Measurements from ENCODE around the gene CHCHD3.
"Not testable (repeated sequence)": the region's sequence is repeated elsewhere in the genome, so short reads cannot be mapped to it uniquely, and the experiment has no call there.

CHCHD3 gene

DNA sequence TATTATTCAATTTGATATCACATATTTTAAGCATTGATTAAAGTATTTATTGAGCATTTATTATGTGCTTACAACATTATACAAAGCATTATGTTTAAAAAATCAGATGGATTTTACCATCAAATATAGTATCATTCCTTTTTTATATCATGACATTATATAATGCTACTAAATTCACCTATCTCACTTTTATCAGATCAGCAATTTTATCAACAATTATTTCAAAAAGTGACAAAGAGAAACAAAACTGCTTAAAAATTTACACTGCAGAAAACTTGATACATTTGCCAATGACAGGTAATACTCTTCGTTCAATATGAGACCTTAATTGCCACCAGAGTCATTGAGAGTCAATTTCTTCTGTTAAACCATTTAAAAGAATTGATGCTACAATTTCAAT lies 82.0 kb downstream of the CHCHD3 start:
- no peak for FAIRE-seq

DNA sequence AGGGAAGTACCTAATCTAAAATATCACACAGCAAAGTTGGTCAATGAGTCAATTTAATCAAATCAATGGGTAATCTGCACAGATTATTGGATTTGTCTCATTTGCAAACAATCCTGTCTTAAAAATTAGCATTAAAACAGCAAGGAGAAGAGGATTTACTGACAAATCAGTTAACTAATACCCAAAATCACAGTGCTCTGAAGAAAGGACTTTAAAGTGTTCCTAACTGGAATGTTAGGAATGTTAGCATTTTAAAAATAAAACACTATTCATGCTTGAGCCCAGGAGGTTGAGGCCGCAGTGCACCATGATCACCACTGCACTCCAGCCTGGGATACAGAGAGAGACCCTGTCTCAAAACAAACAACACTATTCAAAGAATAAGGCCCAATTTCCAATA lies 83.1 kb downstream of the CHCHD3 start:
- FAIRE-seq, result no peak

DNA sequence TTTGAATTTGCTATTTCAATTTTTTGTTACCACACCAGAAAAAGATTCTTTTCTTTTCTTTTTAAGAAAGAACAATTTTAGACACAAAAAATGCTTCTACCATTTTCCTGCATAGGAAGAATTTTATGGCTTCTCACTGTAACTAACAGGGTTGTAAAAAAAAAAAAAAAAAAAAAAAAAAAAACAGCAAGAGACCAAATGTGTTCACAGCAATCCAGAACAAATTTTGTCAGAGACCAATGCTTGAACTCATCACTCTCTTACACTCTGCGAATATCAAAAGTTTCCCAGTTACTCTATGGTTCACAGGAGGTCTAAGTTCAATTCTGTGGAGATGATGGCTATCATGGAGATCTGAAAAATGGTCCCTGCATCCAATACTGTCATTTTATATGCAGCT lies 84.4 kb downstream of the CHCHD3 start:
- FAIRE-seq, result no peak

DNA sequence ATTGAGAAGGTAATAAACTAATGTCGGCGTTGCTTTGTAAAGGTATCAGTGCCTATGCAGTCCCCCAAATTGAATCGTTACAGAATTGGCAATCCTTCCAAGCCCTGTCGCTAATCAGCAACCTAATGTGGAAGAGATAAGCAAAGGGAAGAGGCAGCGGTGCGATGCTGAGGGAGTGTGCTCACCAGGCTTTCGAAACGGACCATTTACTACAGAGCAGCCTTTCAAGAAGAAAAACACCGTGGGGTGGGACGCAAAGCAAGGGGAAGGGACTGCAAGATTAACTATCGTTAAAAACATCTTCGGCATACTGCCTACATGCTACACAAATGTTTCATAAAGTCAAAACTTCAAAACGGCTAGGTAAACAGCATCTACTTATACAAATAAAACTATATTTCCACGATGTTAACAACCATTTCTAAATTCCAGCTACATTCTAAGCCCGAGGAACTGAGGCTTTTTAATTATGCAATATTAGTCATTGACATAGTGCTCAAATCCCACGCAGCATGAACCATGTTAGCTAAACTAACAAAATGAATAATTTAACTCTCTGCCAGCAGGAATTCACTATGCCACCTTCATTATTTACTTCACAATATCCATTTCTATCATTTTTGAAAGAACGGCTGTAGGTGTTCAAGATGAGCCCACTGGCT lies 85.2 kb downstream of the CHCHD3 start:
- FAIRE-seq, result no peak

DNA sequence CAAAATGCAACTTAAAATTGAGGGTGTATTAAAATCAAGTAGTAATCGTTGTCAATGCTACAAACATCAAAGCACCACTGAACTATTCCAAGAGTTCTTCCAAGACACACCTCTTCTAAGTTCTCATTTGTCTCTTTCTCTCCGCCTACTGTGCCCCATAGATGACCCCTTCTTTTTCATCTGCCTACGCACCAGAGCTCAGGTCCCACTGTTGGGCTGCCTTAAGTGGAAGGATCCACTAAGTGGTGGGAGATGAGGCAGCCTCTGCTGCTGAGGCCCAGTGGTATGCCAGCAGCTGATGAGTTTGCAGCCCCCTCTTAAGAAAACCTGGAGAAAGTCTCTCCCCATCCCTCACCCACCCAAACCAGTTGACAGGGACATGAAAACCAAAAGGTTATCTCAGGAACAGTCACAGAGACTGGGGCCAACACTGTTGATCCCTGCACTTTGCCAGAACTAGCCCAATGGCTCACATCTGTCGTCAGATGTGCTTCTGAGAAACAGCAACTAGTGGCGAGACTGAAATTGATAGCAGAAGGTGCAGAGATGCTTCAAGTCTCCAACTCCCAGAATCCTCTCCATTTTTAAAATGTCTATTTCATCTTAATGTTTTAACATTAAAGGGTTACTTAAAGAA lies 88.4 kb downstream of the CHCHD3 start:
- FAIRE-seq, result no peak

DNA sequence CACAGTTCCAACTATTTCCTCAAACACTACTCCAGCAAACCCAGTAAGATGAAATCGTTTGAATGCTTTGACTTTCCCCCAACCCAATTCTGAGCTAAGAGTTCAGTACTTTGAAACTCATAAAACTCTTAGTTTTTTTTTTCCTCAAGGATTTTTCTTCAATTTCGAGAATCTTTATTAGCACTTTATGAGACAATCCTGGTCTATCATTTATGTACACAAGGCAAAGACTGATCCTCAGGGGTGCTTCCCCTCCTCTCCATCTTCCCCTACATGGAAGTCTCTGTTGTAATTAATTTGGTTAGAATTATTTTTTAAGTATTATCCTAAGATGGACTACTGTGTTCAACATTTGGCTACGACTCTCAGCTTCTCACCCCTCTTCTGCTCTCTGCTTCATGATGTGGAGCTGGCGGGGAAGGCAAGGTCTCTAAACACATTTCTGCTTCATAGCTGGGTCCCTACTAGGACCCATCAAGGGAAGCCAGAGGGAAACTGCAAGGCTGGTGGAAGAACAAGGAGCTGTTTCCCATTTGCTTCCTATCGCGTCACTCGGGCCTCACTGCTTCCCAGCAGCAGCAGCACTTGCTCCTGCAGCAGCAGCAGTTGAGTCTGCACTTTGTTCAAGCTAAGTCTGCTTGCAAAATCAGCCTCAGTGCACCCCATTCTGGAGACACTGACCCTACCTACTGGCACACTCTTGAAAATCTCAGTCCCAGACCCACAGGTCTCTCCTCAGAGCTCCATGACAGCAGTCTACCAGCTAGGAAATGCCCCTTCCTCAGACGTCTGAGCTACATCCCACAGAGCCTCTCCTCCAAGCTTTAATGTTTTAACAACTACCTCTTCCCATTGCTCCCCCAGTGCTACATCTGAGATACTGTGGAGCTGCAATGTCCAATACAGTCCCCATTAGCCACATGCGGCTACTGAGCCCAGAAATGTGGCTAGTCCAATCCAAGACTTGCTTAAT lies 90.0 kb downstream of the CHCHD3 start:
- no peak for FAIRE-seq

DNA sequence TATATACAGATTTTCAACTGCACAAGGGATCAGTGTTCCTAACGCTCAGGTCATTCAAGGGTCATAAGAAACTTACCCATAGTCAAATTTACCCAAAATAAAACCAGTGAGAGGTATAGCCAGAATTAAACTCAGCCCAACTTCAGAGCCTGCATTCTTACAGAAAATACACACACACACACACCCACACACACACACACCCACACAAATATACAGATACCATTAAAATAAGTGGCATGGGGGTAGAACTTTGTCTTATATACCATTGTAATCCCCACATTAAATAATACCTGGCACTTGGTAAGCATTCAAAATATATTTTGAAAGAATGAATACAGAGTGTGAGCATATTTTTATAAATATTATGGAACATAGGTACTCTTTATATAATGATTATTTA lies 93.8 kb downstream of the CHCHD3 start:
- no peak for FAIRE-seq

DNA sequence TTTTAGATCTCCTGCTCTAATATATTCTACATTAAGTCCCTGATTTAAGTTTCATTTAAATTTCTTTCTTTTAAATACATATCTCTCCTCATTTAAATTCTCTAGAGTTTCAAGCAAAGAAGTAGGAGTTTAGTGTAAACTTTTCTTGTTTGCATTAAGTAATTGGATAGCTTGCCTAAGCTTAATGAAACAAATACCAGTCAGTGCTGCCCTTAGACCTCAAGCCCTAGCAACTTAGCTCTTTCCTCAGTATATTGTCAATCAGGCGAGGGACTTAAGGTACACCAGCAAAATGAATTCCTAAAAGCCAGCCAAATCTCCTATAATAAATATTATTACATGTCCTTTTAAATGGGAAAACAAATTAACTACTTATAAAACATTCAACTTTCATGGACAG lies 101.5 kb downstream of the CHCHD3 start:
- FAIRE-seq, result no peak

DNA sequence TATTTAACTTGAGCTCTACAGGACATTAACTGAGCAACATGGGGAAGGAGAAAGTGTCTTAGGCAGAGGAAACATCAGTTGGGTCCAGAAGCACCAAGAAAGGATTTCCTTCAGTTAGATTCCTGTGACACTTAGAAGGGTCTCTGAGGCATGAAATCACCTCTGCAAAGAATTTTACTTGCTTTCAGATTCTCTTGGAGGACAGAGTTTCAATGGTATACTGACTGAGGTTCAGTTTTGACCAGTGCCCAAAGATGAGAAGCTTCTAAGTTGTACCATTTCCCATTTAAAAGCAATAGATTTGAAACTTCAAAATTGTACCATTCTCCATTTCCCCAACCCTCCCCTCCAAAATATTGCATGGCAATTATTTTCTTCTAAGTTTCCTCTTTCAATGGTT lies 102.4 kb downstream of the CHCHD3 start:
- FAIRE-seq, result no peak

DNA sequence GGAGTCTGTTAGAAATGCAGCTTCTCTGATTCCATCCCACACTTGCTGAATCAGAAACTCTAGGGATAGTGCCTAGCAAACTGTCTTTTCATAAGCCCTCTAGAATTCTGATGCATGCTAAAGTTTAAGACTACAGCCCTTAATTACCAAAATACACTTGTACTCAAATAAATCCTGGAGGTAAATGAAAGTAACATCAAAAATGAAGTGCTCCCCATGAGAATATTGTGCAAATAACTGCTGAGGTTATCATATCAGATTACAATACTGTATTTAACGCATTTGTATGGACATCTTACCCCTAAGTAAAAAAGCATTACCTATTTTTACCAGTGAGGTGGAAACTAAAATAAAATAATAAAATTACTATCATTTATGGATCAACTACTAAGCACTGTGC lies 104.7 kb downstream of the CHCHD3 start:
- FAIRE-seq, result no peak

DNA sequence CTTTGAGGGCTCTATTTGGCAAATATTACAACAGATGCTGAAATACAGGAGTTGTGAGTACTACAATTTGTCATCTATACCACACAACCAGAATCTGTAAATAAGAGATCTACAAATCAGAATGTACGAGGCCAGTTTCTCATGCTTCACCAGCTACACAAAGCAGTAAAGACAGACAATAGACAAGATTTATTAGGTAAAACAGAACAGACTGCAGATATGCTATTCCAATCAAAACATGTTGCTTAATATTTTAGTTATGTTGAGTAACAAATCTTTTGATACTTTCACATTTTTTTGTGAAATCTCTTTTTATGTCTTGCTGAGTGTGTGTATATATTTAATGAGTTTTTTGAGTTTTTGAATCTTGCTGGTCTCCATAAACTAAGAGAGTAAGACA lies 109.1 kb downstream of the CHCHD3 start:
- no peak for FAIRE-seq

DNA sequence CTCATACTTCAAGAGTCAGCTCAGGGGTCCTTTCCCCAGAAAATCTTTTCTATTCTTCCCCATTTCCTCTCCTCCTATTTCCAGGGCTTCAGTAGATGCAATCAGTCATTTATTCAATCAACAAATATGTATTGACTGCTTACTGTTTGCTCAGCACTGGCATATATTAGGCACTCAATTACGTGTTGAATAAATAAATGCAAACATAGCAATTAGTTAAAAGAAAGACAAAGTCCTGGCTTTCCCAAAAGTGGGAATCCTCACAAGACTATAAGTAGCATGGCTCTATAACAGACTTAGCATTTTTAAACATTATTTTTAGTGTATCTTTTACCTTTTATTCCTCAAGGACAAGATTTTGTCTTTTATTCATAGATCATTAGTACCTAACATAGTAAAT lies 111.6 kb downstream of the CHCHD3 start:
- no peak for FAIRE-seq

DNA sequence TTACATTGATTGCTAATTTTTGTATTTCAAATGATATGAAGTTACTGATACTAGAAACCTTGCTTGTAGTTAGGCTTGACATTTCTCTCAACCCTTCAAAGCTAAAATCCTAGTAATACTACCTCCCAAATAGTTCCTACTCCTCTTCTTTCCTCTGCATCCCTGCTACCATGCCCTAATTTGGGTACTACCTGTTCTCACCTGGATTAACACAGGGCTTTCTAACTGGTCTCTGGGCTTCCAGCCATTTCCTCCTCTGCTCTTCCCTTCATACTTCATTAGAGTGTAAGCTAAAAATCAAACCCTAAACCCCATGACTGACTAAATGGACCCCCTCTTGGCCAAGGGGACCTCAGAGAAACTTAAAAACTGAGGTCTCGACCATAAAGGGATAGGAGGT lies 112.4 kb downstream of the CHCHD3 start:
- FAIRE-seq, result no peak

DNA sequence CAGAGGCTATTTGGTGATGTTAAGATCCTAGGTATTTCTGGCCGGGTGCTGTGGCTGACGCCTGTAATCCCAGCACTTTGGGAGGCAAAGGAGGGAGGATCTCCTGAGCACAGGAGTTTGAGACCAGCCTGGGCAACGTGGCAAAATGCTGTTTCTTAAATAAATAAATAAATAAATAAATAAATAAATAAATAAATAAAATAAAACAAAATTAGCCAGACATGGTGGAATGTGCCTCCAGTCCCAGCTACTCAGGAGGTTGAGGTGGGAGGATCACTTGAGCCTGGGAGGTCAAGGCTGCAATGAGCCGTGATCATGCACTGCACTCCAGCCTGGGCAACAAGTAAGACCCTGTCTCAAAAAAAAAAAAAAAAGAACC lies 114.4 kb downstream of the CHCHD3 start:
- not testable (repeated sequence) for FAIRE-seq

DNA sequence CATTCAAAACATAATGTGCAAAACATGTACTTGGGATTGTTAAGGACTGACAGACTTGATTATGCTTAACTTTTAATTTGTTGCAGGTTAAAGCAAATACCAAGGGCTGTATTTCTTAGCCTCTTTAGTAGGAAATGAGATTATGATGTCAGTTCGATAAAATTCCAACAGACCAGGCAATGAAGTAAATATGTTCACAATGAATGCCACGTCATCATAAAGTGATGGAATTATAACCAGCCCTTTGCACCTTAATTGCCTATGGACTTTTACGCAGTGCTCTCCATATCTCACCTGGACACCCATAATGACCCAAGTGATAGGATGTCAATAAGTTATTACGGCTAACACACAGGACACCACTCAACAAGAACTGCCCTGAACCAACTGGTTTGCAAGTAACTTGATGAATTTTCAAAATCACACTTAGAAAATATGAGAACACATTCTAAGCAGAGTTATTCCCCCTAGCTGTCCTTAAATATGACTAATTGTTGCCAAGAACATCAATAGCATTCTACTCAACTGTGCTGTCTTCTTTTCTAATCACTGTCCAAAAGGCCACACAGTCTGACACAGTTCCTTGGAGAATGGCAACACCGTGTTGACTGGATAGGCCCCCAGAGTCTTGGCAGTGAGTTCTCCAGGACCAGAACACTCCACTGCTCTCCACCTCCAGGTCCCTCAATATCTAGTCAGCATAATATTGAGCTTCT lies 115.0 kb downstream of the CHCHD3 start:
- FAIRE-seq, result no peak

DNA sequence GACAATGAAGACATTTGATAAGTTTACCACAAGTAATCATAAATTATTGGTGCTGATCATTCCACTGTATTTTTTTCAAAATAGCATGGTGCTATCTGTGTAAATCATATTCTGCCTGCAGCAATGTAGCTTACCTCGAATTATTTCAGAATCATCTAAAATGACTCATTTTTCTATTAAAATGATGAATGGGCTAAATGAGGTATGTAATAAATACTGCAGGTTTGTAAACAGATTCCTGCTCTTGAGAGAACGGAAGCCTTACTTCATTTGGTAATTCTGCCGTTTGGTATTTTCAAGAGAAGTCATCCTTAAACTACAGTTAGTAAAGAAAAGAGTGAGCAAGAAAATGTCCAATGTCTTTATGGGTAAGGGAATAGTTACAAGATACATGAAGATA lies 115.9 kb downstream of the CHCHD3 start:
- FAIRE-seq, result no peak

DNA sequence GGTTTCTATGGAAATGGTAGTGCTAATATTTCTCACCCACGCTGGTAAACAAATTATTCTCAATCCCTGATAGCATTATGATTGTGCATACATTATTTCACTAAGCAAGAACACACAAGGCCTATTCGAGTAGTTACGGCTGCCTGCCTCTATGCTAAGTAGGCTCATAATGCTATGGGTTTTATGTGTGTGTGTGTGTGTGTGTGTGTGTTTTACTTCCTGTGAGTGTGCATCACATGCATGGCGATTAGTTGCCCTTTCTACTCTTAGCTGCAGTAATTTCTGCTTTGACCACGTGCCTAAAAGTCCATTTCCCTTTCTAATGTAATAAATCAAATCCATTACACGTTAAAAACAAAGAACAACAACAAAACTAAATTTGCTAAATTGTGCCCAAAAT lies 117.0 kb downstream of the CHCHD3 start:
- no peak for FAIRE-seq

DNA sequence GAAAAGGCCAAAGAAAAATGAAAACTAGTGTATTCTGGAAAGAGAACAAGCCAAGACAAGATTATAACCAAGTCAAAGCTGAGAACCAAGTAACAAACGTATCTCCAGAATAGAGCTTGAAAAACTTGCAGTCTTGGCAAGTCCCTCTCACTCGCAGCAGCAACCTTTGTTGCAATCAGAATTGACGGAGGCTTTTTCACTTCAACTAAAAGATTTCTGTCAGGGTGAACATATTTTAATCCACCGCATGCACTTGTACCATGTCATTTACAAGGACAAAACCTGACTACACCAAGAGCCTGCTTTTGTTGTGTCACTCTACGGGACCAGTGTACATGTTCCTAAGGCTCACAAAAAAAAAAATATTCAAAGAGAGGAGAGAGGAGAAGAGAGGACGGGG lies 122.0 kb downstream of the CHCHD3 start:
- no peak for FAIRE-seq

DNA sequence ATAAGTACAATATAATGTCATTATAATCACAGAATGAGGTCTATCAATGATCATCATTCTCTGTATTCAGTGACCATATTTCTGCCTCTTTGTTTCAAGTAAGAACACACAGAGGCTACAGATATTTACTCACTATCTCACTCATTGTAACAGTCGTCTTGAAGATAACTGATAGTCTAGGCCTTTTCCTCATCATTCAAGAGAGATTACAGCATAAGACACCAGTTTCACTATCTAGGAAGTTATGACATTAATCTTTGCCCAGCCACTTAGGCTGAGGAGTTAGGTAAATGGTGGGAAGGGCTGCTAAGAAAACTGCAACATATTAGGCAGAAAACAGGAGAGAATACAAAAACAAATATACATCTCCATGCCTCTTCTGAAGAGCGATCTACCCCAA lies 125.3 kb downstream of the CHCHD3 start:
- no peak for FAIRE-seq

DNA sequence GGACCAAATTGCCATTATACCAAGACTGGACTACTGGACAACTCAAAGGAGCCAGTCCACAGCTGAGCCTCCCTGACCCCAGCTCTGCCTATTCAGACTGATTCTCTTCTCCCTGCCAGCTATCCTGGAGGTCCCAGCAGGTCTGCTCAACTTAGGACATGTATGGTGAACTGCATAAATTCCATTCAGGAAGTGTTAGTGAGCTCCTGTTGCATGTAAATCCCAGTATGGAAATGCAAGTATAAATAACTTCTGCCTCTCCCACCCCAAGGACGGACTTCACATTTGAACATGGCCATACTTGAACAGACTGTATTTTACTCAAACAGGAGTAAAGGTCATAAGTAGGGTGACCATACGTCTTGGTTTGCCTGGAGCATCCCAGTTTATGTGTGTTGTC lies 128.4 kb downstream of the CHCHD3 start:
- FAIRE-seq, result no peak

DNA sequence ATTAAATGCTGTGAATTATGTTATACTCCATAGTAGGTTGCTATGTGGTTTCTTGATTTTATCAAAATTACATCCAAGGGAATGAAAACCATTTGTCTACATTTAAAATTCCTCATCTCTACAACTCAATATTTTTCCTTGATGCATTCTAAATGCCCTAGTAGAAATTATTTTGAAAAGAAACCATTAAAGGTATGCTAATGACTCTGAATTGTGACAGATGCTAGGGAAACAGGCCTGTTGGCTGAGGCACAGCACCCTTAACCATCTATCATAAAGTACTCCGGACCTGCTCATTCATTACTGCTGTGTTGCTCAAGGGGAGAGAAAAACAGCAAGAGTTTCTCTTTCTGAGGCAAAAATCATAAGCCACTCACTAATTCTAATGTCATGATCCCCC lies 131.2 kb downstream of the CHCHD3 start:
- FAIRE-seq, result no peak

DNA sequence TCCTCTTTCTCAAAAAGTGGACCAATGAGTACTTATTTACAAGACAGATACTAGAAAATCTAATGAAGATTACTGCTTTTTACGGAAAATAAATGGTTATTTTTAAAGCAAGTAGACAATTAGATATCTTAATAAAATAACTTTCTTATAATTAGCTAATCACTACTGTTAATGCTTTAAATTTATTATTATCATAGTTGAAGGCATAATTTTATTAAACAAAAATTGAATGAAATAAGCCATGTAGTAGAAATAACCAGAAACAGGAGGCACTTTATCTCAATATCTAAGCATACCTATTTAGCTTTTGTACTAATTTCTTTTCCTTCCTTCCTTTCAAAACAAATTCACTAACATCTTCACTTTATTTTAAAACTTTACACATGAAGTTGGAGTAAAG lies 134.9 kb downstream of the CHCHD3 start:
- FAIRE-seq, result no peak

DNA sequence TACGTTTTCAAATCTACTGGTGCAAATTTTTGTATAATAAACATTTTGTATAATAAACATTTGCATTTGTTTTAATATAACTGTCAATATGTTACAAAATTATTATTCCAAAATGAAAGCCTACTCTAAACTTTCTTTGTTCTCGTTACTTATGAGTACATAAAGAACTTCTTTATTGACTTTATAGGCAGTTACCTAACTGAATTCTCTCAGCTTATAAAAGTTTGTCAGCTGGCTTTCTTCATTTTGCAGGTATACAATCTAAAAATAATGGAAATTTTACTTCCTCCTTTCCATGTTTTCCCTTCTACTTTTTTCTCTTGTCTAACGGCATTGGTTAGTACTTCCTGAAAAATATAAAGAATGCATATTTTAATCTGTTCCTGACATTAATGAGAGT lies 137.1 kb downstream of the CHCHD3 start:
- FAIRE-seq, result peak; percentile 56

All from G401.6 (cell line).